Left renal pelvis (tissue), 4 donors: Measurements from ENCODE around the gene CLNK. TPM values are rescaled to one million over a fixed set of nuclear protein-coding genes. Genes with fewer than 3 reads are reported as not detected.

Experiments used
- DNase-seq, 4 donors: peaks; one replicate each; pipeline ENCODE4 v3.0.0-alpha.2; 2013; ENCODE audit warnings: low read depth in 4 of 4, low spot score in 3 of 4
- polyA plus RNA-seq, 4 donors: library from polyadenylated mRNA; unstranded; fragments of 120-200 nt; gene quantifications; one replicate each; pipeline ENCODE4 v1.2.1, GENCODE V29; 2013; ENCODE audit not compliant: insufficient read length in 4 of 4

CLNK gene, protein sequence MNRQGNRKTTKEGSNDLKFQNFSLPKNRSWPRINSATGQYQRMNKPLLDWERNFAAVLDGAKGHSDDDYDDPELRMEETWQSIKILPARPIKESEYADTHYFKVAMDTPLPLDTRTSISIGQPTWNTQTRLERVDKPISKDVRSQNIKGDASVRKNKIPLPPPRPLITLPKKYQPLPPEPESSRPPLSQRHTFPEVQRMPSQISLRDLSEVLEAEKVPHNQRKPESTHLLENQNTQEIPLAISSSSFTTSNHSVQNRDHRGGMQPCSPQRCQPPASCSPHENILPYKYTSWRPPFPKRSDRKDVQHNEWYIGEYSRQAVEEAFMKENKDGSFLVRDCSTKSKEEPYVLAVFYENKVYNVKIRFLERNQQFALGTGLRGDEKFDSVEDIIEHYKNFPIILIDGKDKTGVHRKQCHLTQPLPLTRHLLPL
- 1 to 10 TPM in 1 of 4 donors, under 1 TPM in 3; 0.19 to 1.4 (median 0.49) TPM for polyA plus RNA-seq

DNA sequence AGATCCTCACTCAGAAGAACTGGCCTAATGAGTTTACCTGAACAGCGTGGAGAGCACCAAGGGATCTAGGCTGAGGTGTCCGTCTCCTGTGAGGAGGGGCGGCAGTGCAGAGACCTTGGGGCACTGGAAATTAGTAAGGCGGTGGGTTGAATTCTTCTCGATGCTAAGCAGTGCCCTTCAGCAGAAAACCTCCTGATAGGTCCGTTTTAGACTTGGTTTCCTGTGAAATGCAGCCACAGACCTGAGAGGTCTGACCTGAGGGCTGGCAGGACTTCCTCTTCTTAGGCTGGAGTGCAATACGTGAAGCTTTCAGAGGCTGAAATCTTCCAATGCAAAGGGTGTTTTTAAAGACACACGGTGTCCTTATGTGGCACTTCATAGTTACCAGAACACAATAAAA is at the start of gene CLNK:
CLNK (minus strand) TSS at position 138 of the 400 bp plus-strand sequence. CDS start 16,899 bp downstream, outside the sequence.
- no peak for DNase-seq

GRCh38 chr4:10733481-10734062 is 49.0 kb upstream of the CLNK start:
- DNase-seq, result no peak

GRCh38 chr4:10732914-10733415 is 48.4 kb upstream of the CLNK start:
- no peak for DNase-seq

DNA sequence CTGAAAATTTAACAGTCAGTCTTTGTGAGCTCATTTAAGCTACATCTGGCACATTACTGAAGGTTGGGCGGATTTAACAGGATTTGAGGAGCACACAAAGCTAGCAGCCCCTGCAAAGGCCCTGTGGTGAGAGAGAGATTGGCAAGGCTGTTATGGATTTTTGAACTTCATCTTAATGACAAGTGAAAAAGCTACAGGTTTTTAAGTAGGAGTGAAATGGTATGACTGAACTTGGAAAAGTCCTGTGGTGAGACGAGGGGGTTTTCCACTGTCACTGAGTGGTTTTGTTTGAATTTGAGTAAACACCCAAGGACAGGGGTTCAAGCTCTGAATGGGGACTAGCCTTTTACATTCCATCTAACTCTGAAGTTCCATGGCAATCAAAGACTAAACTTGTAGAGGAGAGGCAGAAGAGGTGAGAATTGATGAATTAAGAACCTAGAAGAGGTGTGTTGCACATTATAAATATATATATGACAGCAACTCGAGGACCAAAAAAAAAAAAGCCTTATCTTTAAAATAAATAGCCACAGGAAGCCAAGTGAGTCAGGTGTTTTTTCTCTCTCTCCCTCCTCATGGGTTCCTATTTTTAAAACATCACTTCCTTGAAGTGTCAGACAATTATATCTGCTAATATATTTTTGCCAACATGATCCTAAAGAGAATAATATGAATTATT is 47.8 kb upstream of the CLNK start:
- DNase-seq, result no peak

DNA sequence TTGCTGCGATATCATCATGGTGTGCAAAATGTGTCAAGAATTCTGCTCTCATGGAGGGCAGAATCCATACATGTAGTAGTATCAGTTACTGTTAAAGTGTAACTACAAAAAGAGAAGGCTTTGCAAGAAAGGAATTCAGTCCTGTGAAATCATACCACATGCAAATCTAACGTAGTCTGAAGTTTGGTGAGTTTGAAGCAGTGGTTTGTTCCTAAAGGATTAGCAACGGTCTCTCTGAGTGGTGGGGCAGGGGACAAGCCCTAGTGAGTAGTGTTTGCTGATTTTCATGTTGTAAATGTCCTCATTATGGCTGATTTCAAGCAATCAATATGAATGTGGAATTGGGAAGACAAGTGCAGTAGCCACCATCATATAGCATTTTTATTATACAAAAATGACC is 47.1 kb upstream of the CLNK start:
- DNase-seq, result no peak

DNA sequence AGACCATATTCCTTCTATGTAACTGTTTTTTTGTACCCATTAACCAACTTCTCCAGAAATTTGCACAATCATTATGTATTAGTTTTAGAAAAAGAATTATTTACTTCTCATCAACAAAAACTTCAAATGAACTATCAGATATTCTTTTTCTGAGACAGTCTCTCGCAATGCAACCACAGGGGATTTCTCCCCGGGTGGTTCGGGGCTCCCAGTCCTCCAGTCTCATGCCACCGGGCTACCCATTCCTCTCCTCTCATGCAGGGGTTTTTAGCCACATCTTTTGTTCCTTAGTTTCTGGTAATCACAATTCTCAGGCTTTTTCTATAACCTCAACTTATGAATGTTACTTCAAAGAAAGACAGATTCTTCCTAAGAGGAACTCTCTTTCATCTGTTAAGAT is 46.6 kb upstream of the CLNK start:
- no peak for DNase-seq

DNA sequence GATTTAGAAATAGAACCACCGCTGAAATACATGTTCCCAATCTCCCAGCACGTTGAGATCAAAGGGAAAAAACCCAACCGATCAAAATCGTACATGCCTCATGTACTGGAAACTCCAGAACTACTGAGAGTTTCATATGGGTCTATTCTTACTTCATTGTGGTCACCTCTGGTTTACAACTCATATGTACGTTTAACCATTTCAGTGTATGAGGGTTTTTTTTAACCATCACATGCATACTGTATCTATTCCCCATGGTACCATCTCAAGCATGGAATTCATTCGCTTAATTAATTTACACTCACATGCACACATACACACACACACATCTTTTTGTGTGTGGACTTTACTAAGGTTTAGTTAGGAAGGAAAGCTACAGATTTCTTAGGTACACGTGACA is 46.0 kb upstream of the CLNK start:
- DNase-seq, result no peak

GRCh38 chr4:10730019-10730418 is 45.5 kb upstream of the CLNK start:
- no peak for DNase-seq

DNA sequence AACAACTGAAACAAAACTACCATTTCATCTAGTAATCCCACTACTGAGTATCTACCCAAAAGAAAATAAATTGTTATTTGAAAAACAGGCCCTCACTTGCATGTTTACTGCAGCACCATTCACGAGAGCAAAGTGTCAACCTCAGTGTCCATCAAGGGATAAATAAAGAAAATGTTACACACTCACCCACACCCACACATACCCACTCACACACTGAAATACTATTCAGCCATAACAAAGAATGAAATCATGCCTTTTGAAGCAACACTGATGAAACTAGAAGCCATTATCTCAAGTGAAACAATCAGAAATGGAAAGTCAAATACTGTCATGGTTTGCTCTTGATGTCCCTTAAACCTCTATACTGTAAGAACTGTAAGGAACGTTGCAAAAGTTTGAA is 44.8 kb upstream of the CLNK start:
- DNase-seq, result no peak

- no peak for DNase-seq
Measured at GRCh38 chr4:10728016-10728415, 43.4 kb upstream of the CLNK start.

DNA sequence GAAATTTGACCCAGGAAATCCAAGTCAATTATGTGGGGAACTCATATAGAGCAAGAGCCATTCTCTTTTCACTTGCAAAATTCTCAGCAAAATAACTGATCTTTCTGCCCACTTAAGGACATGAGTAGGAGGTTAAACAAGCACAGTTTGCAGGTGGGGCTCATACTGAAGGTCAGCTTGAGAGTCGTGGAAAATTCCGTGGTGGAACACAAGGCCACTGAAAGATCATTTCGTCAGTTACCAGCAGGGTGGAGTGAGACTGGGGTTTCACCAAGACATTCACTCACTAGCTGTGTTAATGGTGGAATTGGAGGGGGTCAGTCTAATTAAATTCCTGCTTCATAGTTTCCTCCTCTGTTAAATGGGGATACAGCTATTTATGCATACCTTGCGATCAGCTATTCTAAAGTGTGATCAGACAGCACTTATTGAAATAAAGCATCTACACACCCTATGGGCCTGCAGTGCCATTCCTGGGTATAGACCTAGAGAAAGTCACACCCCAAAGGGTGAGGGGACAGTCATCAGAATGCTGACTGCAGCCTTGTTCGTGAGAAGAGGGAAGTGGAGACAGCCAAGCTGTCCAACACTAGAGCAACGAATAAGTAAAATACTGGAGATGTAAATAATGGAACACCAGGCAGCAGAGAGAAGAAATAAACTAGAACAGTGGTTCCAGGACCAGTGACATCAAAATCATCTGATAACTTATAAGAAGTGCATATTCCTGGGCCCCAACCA is 42.7 kb upstream of the CLNK start:
- no peak for DNase-seq

DNA sequence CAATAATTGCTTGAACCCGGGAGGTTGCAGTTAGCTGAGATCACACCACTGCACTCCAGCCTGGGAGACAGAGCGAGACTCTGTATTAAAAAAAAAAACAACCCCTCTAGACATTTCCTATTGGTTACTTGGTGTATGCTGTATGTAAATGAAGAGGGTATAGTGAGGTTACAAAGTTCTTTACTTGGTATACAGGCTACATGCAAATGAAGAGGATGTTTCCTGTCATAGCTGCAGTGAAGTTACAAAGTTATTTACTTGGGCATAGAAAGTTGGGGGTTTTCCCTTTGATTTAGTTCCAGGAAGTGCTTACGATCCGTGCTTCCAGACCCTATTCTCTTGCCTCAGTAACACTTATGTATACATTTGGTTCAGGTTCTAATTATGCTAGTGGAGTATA is 38.4 kb upstream of the CLNK start:
- no peak for DNase-seq

DNA sequence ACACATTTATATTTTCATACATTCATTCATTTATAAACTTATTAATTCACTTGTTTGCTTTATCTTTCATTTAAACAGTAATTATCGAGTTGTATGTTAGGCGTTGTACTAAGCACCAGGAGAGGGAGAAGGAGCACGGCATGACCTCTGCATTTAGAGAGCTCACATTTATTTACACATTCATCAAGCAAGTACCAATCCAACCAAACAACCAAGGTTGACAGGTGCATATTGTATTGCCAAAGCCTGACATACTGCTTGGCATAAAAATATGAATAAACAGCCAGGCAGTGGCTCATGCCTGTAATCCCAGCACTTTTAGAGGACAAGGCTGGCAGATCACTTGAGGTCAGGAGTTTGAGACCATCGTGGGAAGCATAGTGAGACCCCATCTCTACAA is 37.0 kb upstream of the CLNK start:
- no peak for DNase-seq

DNA sequence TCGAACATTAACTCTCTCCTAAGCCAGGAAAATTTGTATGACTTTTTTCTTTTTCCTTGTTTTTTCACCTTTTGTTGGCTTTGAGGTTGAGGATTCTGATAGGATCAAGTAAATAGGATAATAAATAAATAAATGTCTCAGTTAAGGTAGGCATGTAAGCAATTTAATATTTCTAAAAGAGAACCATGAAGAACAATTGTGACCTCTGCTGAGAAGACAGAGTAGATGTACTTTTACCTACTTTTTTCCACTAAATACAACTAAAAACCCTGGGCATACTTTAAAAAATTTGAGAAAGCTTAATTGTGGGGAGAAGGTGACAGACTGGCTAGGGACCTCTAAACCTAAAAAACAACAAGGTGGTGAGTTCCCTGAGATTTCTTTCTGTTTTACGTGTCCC is 31.6 kb upstream of the CLNK start:
- no peak for DNase-seq

DNA sequence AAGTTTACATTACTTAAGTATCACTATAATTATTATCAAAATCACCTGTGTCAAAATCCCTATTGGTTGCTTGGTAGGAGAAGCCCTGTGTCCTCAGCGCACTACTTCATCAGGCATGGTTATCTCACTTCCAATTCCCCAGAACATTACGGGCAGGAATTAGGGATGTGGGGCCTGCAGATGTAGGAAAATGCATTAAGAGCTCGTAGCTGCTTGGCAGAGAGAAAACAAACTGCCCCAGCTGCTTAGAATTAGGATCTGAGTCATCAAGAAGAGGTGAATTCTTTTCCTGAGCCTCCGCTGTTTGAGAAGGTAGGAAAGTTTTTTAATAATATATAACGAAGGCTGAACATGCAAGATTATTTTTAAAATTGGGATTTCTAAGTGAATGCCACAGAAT is 31.1 kb upstream of the CLNK start:
- no peak for DNase-seq

GRCh38 chr4:10715135-10715534 is 30.6 kb upstream of the CLNK start:
- no peak for DNase-seq

DNA sequence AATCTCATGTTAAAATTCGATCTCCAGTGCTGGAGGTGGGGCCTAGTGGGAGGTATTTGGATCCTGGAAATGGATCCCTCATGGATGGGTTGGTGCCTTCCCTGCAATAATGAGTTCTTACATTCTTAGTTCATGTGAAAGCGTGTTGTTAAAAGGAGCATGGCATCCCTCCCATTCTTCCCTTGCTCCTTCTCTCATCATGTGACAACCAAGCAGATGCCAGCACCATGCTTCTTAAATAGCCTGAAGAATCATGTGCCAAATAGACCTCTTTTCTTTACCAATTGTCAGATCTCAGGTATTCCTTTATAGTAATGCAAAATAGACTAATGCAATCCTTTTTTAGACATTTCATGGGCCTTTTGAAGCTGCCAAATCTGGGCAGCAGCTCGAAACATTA is 29.0 kb upstream of the CLNK start:
- DNase-seq, result no peak

DNA sequence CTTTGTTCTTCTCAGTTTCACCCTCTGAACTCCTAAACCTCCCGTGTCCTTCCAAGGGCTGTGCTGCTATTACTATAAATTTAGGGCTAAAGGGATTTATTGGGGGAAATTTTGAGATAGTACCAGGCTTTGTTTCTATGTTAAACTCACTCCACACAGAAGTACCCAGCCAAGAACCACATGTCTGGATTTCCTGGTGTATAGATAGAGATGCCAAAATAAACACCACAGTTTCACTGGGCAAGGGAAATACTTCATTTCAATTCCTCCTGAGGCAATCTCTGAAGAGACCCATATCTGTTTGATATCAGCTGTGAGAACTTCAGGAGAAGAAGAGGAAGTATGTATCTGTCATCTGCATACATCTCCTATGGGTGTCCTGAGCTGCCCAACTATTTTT is 21.7 kb upstream of the CLNK start:
- DNase-seq, result no peak

GRCh38 chr4:10704430-10704810 is 19.9 kb upstream of the CLNK start:
- no peak for DNase-seq

- no peak for DNase-seq
Measured at GRCh38 chr4:10703766-10704429, 19.3 kb upstream of the CLNK start.
